WTC11 (cell line): Measurements from ENCODE around the gene MED22. TPM values are rescaled to one million over a fixed set of nuclear protein-coding genes. Genes with fewer than 3 reads are reported as not detected.

Source experiments
- ATF6 ChIP-seq: sonication (generic); formaldehyde crosslinking; IDR thresholded peaks from 2 replicates; pipeline ENCODE4 v1.8.1; 2023; ENCODE audit warnings: mild to moderate bottlenecking, missing genetic modification reagents
- CTCF ChIP-seq: fragments of 200-600 bp; IDR thresholded peaks from 2 replicates; pipeline ENCODE4 v1.8.0; 2022; ENCODE audit warnings: antibody characterized with exemption
- EMX1 ChIP-seq: fragments of 250-450 bp; sonication (Bioruptor Pico); IDR thresholded peaks from 2 replicates; pipeline ENCODE4 v1.8.0; 2021; ENCODE audit warnings: mild to moderate bottlenecking
- ETV6 ChIP-seq: sonication (generic); formaldehyde crosslinking; IDR thresholded peaks from 2 replicates; pipeline ENCODE4 v1.8.1; 2022; ENCODE audit warnings: mild to moderate bottlenecking, missing genetic modification reagents
- FOXP1 ChIP-seq: sonication (generic); formaldehyde crosslinking; IDR thresholded peaks from 2 replicates; pipeline ENCODE4 v1.8.0; 2022; ENCODE audit warnings: missing genetic modification reagents, mild to moderate bottlenecking, moderate library complexity, borderline replicate concordance
- IRF2 ChIP-seq: sonication (generic); formaldehyde crosslinking; IDR thresholded peaks from 2 replicates; pipeline ENCODE4 v1.8.0; 2022; ENCODE audit warnings: low read depth, missing genetic modification reagents, borderline replicate concordance
- KAT7 ChIP-seq: sonication (generic); formaldehyde crosslinking; IDR thresholded peaks from 2 replicates; pipeline ENCODE4 v1.8.1; 2023; ENCODE audit warnings: missing genetic modification reagents, mild to moderate bottlenecking, borderline replicate concordance
- NR3C1 ChIP-seq: sonication (generic); formaldehyde crosslinking; conservative IDR thresholded peaks from 2 replicates; pipeline ENCODE4 v1.8.1; 2023; ENCODE audit warnings: low read depth, mild to moderate bottlenecking, missing genetic modification reagents
- USF1 ChIP-seq: sonication (generic); formaldehyde crosslinking; IDR thresholded peaks from 2 replicates; pipeline ENCODE4 v1.8.0; 2022; ENCODE audit warnings: mild to moderate bottlenecking, missing genetic modification reagents
- ZBTB21 ChIP-seq: sonication (generic); formaldehyde crosslinking; IDR thresholded peaks from 2 replicates; pipeline ENCODE4 v1.8.1; 2023; ENCODE audit warnings: mild to moderate bottlenecking, missing genetic modification reagents, borderline replicate concordance
- ZNF121 ChIP-seq: sonication (generic); formaldehyde crosslinking; IDR thresholded peaks from 2 replicates; pipeline ENCODE4 v1.8.0; 2023; ENCODE audit warnings: missing genetic modification reagents
- ZNF232 ChIP-seq: sonication (generic); formaldehyde crosslinking; IDR thresholded peaks from 2 replicates; pipeline ENCODE4 v1.8.0; 2022; ENCODE audit warnings: mild to moderate bottlenecking, missing genetic modification reagents
- ZNF425 ChIP-seq: fragments of 250-450 bp; sonication (Bioruptor Pico); conservative IDR thresholded peaks from 2 replicates; pipeline ENCODE4 v1.9.0; 2021; ENCODE audit warnings: mild to moderate bottlenecking
- total RNA-seq: library from RNA; stranded (reverse); gene quantifications from 3 replicates; pipeline ENCODE4 v1.2.3, GENCODE V29; 2021
- TF ChIP-seq, protein P1 (sequence below): sonication (generic); formaldehyde crosslinking; IDR thresholded peaks from 2 replicates; pipeline ENCODE4 v1.8.0; 2022; ENCODE audit warnings: missing genetic modification reagents
- TF ChIP-seq, protein P2 (sequence below): fragments of 250-450 bp; sonication (Bioruptor Pico); IDR thresholded peaks from 2 replicates; pipeline ENCODE4 v1.9.0; 2021; ENCODE audit warnings: mild to moderate bottlenecking
- TF ChIP-seq, protein P3 (sequence below): sonication (generic); formaldehyde crosslinking; IDR thresholded peaks from 2 replicates; pipeline ENCODE4 v1.8.1; 2022; ENCODE audit warnings: low read depth, missing genetic modification reagents, borderline replicate concordance
- TF ChIP-seq, protein P4 (sequence below): sonication (generic); formaldehyde crosslinking; IDR thresholded peaks from 2 replicates; pipeline ENCODE4 v1.8.0; 2023; ENCODE audit warnings: mild to moderate bottlenecking, missing genetic modification reagents
- TF ChIP-seq, protein P5 (sequence below): sonication (generic); formaldehyde crosslinking; IDR thresholded peaks from 2 replicates; pipeline ENCODE4 v1.8.0; 2022; ENCODE audit warnings: mild to moderate bottlenecking, missing genetic modification reagents
- TF ChIP-seq, protein P6 (sequence below): sonication (generic); formaldehyde crosslinking; conservative IDR thresholded peaks from 2 replicates; pipeline ENCODE4 v1.8.1; 2022; ENCODE audit warnings: mild to moderate bottlenecking, missing genetic modification reagents

MED22 gene
- total RNA-seq, 1 experiment from 2014 or later = 59.5 TPM

DNA sequence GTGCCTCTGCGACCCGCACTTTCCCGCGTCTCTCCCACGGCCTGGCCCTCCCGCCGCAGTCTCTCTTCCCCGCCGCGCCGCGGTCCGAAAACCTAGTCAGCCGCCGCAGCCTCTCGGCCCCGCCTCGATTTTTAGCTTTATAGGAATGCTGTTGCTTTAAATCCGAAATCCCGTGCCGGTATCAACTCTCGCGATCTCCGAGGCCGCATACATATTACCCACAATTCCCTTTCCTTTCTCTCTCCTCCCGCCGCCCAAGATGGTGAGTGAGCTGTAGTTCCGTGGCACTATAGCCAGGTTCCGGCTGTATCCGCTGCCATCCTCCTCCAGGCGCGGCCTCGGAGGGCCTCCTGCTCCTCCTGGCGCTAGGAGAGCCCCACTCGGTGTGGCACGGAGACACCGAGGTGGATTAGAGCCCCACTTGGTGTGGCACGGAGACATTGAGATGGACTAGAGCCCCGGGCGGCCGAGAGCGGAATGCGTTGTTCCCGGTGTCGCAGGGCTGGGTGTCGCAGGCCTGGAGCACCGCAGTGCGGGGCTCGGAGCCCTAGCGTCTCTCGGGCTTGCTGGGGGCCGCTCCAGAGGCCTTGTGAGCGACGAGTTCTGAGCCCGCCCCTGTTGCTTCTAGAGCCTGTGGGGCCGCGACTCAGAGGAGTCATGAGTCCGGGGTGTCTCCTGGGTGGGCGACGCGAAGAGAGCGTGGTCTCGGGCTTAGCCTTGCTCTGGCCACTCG lies at the start of gene MED22, which contains the start of gene RPL7A (continued):
- no peak for TF ChIP-seq ZNF425 (CRISPR knock-in tag)
- TF ChIP-seq, protein P1, sequence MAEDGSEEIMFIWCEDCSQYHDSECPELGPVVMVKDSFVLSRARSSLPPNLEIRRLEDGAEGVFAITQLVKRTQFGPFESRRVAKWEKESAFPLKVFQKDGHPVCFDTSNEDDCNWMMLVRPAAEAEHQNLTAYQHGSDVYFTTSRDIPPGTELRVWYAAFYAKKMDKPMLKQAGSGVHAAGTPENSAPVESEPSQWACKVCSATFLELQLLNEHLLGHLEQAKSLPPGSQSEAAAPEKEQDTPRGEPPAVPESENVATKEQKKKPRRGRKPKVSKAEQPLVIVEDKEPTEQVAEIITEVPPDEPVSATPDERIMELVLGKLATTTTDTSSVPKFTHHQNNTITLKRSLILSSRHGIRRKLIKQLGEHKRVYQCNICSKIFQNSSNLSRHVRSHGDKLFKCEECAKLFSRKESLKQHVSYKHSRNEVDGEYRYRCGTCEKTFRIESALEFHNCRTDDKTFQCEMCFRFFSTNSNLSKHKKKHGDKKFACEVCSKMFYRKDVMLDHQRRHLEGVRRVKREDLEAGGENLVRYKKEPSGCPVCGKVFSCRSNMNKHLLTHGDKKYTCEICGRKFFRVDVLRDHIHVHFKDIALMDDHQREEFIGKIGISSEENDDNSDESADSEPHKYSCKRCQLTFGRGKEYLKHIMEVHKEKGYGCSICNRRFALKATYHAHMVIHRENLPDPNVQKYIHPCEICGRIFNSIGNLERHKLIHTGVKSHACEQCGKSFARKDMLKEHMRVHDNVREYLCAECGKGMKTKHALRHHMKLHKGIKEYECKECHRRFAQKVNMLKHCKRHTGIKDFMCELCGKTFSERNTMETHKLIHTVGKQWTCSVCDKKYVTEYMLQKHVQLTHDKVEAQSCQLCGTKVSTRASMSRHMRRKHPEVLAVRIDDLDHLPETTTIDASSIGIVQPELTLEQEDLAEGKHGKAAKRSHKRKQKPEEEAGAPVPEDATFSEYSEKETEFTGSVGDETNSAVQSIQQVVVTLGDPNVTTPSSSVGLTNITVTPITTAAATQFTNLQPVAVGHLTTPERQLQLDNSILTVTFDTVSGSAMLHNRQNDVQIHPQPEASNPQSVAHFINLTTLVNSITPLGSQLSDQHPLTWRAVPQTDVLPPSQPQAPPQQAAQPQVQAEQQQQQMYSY = no peak
- no peak for TF ChIP-seq IRF2 (CRISPR knock-in tag)
- peak; percentile 99 for TF ChIP-seq KAT7
- no peak; the same call in 1 of the 2 replicates for TF ChIP-seq USF1
- TF ChIP-seq, protein P2, sequence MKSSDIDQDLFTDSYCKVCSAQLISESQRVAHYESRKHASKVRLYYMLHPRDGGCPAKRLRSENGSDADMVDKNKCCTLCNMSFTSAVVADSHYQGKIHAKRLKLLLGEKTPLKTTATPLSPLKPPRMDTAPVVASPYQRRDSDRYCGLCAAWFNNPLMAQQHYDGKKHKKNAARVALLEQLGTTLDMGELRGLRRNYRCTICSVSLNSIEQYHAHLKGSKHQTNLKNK = 0 out of 2 replicates have a peak, but pooled peaks have one; percentile 20
- no peak for TF ChIP-seq ATF6 (CRISPR knock-in tag)
- TF ChIP-seq, protein P3, sequence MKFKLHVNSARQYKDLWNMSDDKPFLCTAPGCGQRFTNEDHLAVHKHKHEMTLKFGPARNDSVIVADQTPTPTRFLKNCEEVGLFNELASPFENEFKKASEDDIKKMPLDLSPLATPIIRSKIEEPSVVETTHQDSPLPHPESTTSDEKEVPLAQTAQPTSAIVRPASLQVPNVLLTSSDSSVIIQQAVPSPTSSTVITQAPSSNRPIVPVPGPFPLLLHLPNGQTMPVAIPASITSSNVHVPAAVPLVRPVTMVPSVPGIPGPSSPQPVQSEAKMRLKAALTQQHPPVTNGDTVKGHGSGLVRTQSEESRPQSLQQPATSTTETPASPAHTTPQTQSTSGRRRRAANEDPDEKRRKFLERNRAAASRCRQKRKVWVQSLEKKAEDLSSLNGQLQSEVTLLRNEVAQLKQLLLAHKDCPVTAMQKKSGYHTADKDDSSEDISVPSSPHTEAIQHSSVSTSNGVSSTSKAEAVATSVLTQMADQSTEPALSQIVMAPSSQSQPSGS (CRISPR knock-in tag) = no peak
- peak; percentile 58 for TF ChIP-seq FOXP1 (CRISPR knock-in tag)
- no peak for TF ChIP-seq ZNF121 (CRISPR knock-in tag)
- TF ChIP-seq, protein P4, sequence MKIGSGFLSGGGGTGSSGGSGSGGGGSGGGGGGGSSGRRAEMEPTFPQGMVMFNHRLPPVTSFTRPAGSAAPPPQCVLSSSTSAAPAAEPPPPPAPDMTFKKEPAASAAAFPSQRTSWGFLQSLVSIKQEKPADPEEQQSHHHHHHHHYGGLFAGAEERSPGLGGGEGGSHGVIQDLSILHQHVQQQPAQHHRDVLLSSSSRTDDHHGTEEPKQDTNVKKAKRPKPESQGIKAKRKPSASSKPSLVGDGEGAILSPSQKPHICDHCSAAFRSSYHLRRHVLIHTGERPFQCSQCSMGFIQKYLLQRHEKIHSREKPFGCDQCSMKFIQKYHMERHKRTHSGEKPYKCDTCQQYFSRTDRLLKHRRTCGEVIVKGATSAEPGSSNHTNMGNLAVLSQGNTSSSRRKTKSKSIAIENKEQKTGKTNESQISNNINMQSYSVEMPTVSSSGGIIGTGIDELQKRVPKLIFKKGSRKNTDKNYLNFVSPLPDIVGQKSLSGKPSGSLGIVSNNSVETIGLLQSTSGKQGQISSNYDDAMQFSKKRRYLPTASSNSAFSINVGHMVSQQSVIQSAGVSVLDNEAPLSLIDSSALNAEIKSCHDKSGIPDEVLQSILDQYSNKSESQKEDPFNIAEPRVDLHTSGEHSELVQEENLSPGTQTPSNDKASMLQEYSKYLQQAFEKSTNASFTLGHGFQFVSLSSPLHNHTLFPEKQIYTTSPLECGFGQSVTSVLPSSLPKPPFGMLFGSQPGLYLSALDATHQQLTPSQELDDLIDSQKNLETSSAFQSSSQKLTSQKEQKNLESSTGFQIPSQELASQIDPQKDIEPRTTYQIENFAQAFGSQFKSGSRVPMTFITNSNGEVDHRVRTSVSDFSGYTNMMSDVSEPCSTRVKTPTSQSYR (CRISPR knock-in tag) = no peak
- TF ChIP-seq ZBTB21 = no peak
- TF ChIP-seq ETV6 (CRISPR knock-in tag) = peak; percentile 56; the same call in 1 of the 2 replicates
- peak; percentile 82; the same call in 1 of the 2 replicates for TF ChIP-seq EMX1
- TF ChIP-seq, protein P5, sequence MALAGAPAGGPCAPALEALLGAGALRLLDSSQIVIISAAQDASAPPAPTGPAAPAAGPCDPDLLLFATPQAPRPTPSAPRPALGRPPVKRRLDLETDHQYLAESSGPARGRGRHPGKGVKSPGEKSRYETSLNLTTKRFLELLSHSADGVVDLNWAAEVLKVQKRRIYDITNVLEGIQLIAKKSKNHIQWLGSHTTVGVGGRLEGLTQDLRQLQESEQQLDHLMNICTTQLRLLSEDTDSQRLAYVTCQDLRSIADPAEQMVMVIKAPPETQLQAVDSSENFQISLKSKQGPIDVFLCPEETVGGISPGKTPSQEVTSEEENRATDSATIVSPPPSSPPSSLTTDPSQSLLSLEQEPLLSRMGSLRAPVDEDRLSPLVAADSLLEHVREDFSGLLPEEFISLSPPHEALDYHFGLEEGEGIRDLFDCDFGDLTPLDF (CRISPR knock-in tag) = peak; percentile 69; the same call in 1 of the 2 replicates
- no peak for TF ChIP-seq CTCF
- no peak for TF ChIP-seq NR3C1
- TF ChIP-seq, protein P6, sequence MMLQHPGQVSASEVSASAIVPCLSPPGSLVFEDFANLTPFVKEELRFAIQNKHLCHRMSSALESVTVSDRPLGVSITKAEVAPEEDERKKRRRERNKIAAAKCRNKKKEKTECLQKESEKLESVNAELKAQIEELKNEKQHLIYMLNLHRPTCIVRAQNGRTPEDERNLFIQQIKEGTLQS (CRISPR knock-in tag) = no peak
- peak; percentile 28; the same call in 1 of the 2 replicates for TF ChIP-seq ZNF232 (CRISPR knock-in tag)
